SK-N-MC (cell line): ENCODE results near the gene LRP1B.

Experiments
- DNase-seq: peaks from one replicate; pipeline ENCODE4 v3.0.0-alpha.2; 2011; ENCODE audit warnings: low read depth, low spot score
- H3K27ac ChIP-seq: fragments of 200-600 bp; sonication (generic); 2 replicates; pipeline ENCODE4 v1.5.1; 2016; ENCODE audit warnings: mixed run types
- H3K36me3 ChIP-seq: fragments of 200-600 bp; sonication (generic); 2 replicates; pipeline ENCODE4 v1.6.1; 2017; ENCODE audit warnings: antibody characterized with exemption, low read length, mixed read lengths; ENCODE audit not compliant: insufficient read depth
- H3K4me3 ChIP-seq: fragments of 200-600 bp; sonication (generic); 2 replicates; pipeline ENCODE4 v1.5.1; 2016
- H3K9ac ChIP-seq: fragments of 200-600 bp; sonication (generic); 2 replicates; pipeline ENCODE4 v1.8.0; 2017; ENCODE audit warnings: mixed run types, mixed read lengths; ENCODE audit not compliant: insufficient read length
- H3K9me3 ChIP-seq: fragments of 200-600 bp; sonication (generic); 2 replicates; pipeline ENCODE4 v1.6.1; 2017; ENCODE audit warnings: low read depth, mild to moderate bottlenecking, antibody characterized with exemption, low read length, moderate library complexity, mixed read lengths
- EZH2 ChIP-seq: fragments of 200-600 bp; sonication (generic); IDR thresholded peaks from one replicate; pipeline ENCODE4 v1.6.1; 2017; ENCODE audit warnings: antibody characterized with exemption
- FOXP2 ChIP-seq: optimal IDR thresholded peaks from 2 replicates; pipeline ENCODE3; 2011; ENCODE audit warnings: mild to moderate bottlenecking, moderate library complexity; ENCODE audit not compliant: insufficient read depth; ENCODE audit errors: extremely low read length, control extremely low read depth
- POLR2AphosphoS5 ChIP-seq: IDR thresholded peaks from 2 replicates; pipeline ENCODE4 v1.6.1; 2012; ENCODE audit warnings: mild to moderate bottlenecking, low read depth, low read length, borderline replicate concordance

The LRP1B gene

GRCh38 chr2:142042536-142043199, 88.1 kb downstream of the LRP1B start:
- H3K9ac ChIP-seq: no peak overlapping the region
- no peak for TF ChIP-seq EZH2
- no peak for TF ChIP-seq POLR2AphosphoS5
- TF ChIP-seq FOXP2: no peak
- no peak overlapping the region for H3K4me3 ChIP-seq
- no peak for DNase-seq
- no peaks in the 10 kb centered on the region for H3K36me3 ChIP-seq
- H3K27ac ChIP-seq: no peak overlapping the region
- H3K9me3 ChIP-seq: no peaks in the 10 kb centered on the region

GRCh38 chr2:142041996-142042395, 88.8 kb downstream of the LRP1B start:
- TF ChIP-seq FOXP2: no peak
- no peak for TF ChIP-seq POLR2AphosphoS5
- no peak for TF ChIP-seq EZH2

DNA sequence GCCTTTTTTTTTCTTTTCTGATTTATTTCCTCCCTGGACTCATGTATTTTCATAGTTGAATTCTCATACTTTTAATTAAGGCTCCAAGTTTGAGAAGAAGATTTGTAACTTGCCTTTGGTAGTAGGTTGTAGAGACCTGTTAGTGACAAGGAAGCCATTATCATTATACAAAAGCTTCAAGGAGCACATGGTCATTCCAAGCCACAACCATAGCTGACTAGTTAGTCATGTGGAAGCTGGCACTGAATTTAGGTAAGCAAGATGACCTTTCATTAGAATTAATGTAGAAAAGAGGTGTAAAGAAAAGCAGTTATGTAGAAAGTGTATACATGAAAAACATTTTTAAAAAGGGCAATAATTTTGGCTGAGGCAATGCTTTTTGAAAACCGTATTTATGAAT, 89.7 kb downstream of the LRP1B start:
- no peak for DNase-seq
- peak overlapping the region; percentile 9; the same call in 1 of the 2 replicates for H3K27ac ChIP-seq
- no peak overlapping the region for H3K9ac ChIP-seq
- H3K4me3 ChIP-seq: no peak overlapping the region
- TF ChIP-seq FOXP2 (no peak), EZH2 (no peak), POLR2AphosphoS5 (no peak)
- no peaks in the 10 kb centered on the region for H3K9me3 ChIP-seq
- no peaks in the 10 kb centered on the region for H3K36me3 ChIP-seq

More at GRCh38 chr2:142041996-142042395, 88.8 kb downstream of the LRP1B start:
- no peak for DNase-seq
- H3K27ac ChIP-seq: no peak overlapping the region
- H3K36me3 ChIP-seq: no peaks in the 10 kb centered on the region
- no peak overlapping the region for H3K4me3 ChIP-seq
- no peaks in the 10 kb centered on the region for H3K9me3 ChIP-seq
- no peak overlapping the region for H3K9ac ChIP-seq

- H3K9me3 ChIP-seq: no peaks in the 10 kb centered on the region
- TF ChIP-seq POLR2AphosphoS5 (no peak), EZH2 (no peak), FOXP2 (no peak)
- no peak for DNase-seq
- no peaks in the 10 kb centered on the region for H3K36me3 ChIP-seq
- no peak overlapping the region for H3K9ac ChIP-seq
- no peak overlapping the region for H3K4me3 ChIP-seq
- peak overlapping the region; percentile 9; the same call in 1 of the 2 replicates for H3K27ac ChIP-seq
Measured at GRCh38 chr2:142040556-142040955, 90.3 kb downstream of the LRP1B start.

- no peaks in the 10 kb centered on the region for H3K9me3 ChIP-seq
- no peak overlapping the region for H3K9ac ChIP-seq
- peak overlapping the region; percentile 71 for H3K4me3 ChIP-seq
- TF ChIP-seq FOXP2 (no peak), POLR2AphosphoS5 (no peak), EZH2 (no peak)
- no peak for DNase-seq
- H3K27ac ChIP-seq: peak overlapping the region; percentile 61
- no peaks in the 10 kb centered on the region for H3K36me3 ChIP-seq
Measured at GRCh38 chr2:142038826-142039225, 92.0 kb downstream of the LRP1B start.

DNA sequence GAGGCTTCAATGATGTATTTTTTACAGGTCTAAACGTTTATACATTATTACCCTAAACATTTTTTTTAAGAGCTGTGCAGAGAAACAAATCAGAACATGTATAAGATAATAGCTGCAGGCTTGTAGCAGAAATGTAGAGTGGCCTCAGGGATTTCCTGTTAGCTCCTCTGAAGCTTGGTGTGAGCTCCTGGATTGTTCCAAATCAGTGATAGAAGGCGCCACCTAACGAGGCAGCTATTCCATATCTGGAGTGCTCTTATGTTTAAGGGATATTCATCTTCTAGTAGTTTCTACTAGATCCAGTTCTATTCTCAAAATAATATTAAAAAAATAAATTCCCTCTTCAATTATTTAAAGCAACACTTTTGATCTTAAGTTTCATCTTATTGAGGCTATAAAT, 93.1 kb downstream of the LRP1B start:
- peak overlapping the region; percentile 67 for H3K27ac ChIP-seq
- peak overlapping the region; percentile 71 for H3K4me3 ChIP-seq
- H3K9ac ChIP-seq: no peak overlapping the region
- no peaks in the 10 kb centered on the region for H3K9me3 ChIP-seq
- TF ChIP-seq EZH2 (no peak), POLR2AphosphoS5 (0 out of 2 replicates have a peak, but pooled peaks have one; percentile 23), FOXP2 (no peak)
- no peaks in the 10 kb centered on the region for H3K36me3 ChIP-seq
- peak; percentile 95 for DNase-seq

DNA sequence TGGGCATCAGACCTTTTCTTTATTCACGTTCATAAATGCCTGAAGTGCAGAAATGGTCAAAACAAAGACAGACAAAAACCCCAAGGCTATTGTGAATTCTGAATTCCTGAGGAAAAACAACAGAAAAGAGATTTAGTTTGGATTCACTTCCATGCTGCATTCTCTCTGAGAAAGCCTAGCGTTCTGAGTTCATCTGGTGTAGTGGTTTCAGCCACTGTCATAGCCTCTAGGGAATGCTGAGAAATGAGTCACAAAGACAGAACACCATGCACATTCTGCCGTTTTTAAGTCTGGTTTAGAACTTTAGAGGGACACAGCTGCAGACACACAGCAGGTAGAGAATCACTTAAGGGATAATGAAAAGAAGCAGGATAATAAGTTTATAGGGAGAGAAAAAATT, 93.8 kb downstream of the LRP1B start:
- Histone ChIP-seq H3K4me3 (peak overlapping the region; percentile 71), H3K9ac (peak overlapping the region; percentile 13), H3K36me3 (no peaks in the 10 kb centered on the region), H3K27ac (peak overlapping the region; percentile 67), H3K9me3 (no peaks in the 10 kb centered on the region)
- TF ChIP-seq FOXP2: no peak
- no peak for TF ChIP-seq POLR2AphosphoS5
- no peak for TF ChIP-seq EZH2
- DNase-seq: no peak

DNA sequence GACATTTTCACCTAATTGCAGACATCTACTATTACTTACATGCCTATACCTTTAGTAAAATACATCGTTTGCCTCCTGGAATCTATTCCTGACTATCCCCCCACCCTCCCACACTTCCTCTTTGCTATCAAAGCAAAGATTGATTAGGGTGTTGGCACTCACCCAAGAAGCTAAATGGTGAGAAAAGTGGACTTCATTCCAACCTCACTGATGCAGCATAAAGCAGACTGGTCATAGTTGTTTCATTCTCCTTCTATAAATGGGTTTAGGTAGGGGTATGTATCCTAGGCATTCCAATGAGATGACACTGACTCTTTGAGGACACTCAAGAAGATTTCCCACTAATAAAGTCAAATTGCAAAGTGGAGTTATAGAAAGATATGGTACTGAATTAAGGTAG, 97.4 kb downstream of the LRP1B start:
- Histone ChIP-seq H3K9ac (no peak overlapping the region), H3K4me3 (no peak overlapping the region), H3K36me3 (no peaks in the 10 kb centered on the region), H3K9me3 (no peaks in the 10 kb centered on the region), H3K27ac (no peak overlapping the region)
- no peak for TF ChIP-seq POLR2AphosphoS5
- no peak for TF ChIP-seq EZH2
- no peak for TF ChIP-seq FOXP2
- DNase-seq: no peak
